Measurements from ENCODE around the gene SMYD3.

DNA sequence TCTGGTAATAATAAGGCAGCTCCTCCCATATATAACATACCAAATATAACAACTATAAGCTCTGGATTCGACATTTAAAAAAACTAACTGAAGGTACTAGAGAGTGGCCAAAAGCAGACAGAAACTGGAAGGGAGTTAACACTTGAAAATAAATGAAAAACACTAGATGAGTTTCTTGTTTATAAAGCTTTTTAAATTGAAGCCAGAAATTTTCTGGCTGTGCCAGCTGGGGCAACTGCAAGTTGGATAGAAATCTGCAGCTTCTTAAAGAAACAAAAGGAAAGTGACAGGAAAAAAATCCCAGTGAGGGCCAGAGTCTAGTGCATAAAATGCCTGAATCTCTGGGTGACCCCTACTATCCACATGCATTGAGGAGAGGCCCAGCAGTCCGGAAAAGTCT lies 432.7 kb downstream of the SMYD3 start:
- TF ChIP-seq, protein P1, sequence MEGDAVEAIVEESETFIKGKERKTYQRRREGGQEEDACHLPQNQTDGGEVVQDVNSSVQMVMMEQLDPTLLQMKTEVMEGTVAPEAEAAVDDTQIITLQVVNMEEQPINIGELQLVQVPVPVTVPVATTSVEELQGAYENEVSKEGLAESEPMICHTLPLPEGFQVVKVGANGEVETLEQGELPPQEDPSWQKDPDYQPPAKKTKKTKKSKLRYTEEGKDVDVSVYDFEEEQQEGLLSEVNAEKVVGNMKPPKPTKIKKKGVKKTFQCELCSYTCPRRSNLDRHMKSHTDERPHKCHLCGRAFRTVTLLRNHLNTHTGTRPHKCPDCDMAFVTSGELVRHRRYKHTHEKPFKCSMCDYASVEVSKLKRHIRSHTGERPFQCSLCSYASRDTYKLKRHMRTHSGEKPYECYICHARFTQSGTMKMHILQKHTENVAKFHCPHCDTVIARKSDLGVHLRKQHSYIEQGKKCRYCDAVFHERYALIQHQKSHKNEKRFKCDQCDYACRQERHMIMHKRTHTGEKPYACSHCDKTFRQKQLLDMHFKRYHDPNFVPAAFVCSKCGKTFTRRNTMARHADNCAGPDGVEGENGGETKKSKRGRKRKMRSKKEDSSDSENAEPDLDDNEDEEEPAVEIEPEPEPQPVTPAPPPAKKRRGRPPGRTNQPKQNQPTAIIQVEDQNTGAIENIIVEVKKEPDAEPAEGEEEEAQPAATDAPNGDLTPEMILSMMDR (IDR thresholded peaks at IDR 0.05; ENCODE audit: borderline replicate concordance, extremely low read depth, low read length, poor library complexity, severe bottlenecking) = no peak
- no peak for TF ChIP-seq EZH2 (IDR thresholded peaks at IDR 0.05; ENCODE audit: borderline replicate concordance, low read depth, low read length, severe bottlenecking)

Measured in DND-41 (cell line).